RPMI7951 (cell line): ENCODE results near the gene MYL1. TPM values are rescaled to one million over a fixed set of nuclear protein-coding genes. Genes with fewer than 3 reads are reported as not detected.

ENCODE experiments used
- DNase-seq: peaks from one replicate; pipeline ENCODE4 v3.0.0-alpha.2; 2012; ENCODE audit warnings: low read depth
- total RNA-seq: library from RNA; depleted of rRNA; stranded (reverse); fragments of >200 nt; shearing (Covaris generic); gene quantifications from 2 replicates; pipeline ENCODE4 v1.2.3, GENCODE V29; 2014; rRNA removed

The MYL1 gene
- not detected in 2 replicates for total RNA-seq

DNA sequence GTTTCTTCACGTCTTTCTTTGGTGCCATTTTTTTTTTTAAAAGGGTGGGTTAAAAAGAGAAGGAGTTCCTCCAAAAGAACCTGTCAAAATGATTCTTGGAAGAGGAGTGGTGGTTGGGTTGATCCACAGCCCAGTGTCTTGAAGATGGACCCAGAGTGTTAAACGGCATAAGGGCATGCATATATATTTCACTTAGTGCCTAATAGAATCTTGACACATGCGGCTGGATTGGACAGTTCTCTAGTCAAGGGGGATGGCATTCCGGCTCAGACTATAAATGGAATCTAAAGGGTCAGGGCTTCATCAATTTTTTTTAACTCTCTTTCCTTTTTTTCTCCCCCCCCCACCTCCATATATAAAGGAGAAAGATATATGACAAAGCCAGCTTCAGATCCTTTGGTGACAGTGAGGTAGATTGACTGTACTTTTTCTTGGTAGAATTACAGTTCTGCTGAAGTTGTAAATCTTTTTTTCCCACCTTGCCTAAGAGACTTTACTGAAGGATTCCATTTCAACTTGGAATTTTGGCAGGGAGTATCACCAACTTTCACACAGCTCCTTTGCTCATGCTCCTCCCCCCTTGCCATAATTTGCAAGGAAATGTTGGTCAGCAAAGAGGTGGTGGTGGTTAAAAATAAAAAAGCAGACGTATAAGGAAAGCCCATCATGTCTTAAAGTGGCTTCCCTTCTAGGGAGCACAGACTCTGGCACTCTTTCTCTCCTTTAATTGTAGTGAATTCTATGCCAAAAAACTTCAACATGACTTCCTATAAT is at the start of gene MYL1:
MYL1 (minus strand) TSS at position 160 of the 774 bp plus-strand sequence; CDS start at position 28, 132 bp downstream.
- no peak for DNase-seq

DNA sequence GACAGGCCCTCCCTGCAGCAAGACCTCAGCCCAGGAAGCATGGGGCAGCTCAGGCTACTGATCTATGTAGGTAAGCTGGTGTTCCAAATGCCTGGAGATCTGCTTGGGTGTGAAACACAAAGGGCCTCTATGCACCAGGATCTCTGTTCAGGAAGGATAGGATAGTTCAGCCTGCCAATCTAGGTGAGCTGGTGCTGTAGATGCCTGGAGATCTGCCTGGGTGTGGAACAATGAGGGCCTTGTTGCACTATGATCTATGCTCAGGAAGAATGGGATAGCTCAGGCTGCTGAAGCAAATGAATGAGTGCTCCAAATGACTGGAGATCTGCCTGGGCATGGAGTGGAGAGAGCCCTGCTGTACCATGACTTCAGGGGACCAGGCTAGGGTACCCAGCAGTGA is 48.9 kb upstream of the MYL1 start:
- DNase-seq, result no peak

DNA sequence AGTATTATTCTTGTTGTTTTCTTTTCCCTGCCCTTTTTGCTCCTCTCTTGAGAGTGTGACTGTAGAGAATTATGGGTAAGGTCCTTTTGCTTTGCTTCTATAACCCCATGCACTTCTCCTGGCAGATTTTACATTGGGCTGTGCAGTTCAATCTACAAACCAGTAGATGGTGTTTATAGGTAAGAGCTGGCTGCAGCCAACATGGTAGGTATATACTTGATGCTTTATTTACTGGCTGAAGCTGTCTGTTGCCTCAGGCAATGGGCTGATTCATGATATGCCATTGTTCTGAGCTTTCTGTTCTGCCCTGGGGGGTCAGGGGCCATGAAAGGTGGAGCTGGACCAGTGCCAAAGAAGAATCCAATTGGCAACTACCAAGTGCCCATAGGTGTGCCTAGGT is 48.3 kb upstream of the MYL1 start:
- DNase-seq, result peak; percentile 2

DNA sequence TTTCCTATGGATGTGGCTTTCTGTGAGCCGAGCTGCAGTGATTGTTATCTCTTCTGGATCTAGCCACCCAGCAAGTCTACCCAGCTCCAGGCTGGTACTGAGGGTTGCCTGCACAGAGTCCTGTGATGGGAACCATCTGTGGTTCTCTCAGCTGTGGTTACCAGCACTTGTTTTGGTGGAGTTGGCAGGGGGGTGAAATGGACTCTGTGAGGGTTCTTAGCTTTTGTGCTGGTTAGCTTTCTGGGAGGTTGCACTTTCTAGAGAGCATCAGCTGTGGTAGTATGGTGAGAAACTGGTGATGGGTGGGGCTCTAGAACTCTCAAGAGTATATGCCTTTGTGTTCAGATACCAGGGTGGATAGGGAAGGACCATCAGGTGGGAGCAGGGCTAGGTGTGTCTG is 45.4 kb upstream of the MYL1 start:
- DNase-seq, result no peak

DNA sequence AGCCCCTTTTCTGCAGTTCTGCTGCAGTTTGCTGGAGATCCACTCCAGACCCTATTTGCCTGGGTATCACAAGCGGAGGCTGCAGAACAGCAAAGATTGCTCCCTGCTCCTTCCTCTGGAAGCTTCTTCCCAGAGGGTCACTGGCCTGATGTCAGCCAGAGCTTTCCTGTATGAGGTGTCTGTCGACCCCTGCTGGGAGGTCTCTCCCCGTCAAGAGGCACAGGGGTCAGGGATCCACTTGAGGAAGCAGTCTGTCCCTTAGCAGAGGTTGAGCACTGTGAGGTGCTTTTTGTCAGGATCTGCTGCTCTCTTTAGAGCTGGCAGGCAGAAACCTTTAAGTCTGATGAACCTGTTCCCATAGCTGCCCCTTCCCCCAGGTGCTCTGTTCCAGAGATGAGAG is 42.0 kb upstream of the MYL1 start:
- DNase-seq, result no peak

DNA sequence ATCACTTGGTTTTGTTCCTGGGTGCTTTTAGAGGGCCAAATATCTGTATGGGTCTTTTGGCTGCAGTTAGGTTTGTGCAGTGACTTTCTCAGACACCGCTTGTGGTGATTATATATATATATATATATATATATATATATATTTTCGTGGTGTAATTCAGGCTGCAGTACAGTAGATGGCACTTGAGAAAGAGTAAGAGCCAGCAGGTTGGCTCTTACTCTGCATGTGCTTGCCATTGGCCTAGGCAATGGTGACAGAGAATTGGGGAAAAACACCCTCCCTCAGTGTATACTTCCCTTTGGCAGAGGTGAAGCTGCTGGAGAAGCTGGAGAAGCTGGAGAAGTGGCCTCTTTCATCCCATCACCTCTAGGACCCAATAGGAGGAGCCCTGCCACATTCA is 22.2 kb upstream of the MYL1 start:
- no peak for DNase-seq

DNA sequence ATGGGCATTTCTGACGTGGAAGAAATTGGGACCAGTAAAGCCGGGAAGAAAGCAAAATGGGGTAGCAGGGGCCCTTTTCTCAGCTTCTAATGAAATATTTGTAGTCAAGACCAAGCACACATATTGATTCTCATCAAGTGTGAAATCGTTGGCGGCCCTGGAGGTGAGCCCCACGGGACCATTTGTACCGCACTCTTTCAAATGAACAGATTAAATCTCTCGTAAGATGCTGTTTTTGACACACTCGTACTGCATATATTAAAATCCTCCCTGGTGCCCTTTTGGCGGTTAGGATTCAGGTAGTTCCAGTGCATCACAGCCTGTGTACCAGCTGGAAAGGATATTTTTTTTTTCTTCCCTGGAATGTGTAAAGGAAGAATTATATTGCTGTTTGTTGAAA is 9.9 kb upstream of the MYL1 start:
- DNase-seq, result no peak

DNA sequence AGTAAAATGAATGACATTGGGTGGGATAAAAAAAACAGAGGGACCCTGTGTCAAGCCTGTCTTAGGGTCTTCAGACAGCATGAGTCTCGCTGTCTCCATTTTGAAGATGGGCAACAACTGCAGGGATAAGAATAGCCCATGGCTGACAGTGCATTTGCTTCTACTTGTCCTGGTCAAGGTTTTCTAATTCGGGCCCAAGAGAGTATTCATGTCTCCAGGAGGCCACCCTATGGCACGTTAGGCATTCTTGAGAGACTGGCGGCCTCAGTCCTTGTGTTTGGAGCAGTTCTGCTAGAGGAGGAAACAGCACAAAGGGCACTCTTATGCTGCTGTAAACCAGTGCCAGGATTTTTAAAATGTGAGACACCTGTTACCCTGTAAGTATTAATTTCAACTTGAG is 9.5 kb upstream of the MYL1 start:
- no peak for DNase-seq

DNA sequence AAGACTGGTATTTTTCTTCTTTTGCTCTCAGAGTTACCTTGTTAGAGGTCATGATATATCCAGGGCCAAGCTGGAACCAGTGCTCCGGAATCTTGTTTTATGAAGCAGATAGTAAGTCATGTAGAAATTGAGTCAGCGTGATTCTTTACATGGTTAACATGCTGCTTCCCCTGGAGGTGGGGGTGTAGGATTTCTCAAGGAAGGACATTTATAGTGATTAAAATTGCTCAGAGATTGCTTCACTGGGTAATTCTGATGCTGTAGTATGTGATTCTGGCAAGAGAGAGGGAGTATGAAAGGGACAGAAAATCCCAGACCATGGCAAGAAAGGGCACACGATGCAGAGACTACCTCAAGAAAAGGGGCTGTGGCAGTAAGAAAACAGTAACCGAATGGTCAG is 8.0 kb upstream of the MYL1 start:
- no peak for DNase-seq

DNA sequence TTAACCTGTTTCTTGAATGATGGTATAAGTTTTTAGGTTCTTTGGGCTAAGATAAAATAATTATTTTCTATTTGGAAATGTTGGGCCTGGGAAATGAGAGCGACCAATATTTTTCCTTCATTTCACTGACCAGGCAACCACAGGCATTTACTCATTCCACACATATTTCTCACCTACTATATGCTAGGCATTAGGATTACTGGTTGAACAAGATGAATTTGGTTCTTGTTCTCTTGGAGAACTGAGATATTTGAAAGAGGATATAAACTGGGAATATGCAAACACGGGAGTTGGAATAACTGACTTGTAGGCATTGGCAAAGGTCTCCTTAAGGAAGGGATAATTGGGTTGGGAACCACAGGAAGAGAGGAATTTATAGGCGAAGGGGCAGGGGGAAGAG is 3.9 kb upstream of the MYL1 start:
- DNase-seq, result no peak

DNA sequence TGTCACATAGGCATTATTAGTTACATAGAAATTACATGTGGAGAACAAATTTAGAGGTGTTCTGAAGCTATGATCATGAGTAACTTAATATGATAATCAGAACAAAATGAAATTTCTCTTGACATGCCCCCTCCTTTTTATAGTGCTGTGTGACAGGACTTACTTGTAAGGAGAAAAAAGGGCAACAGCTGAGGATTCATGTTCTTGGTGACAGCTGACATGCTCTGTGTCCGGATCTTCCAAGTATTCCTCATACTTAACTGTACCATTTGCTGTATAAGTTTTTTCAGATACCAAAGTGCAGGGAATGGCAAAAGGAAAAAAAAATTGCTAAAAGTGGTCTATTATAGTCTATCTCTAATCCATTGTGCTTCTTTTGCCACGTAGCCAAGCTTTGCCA is 3.5 kb upstream of the MYL1 start:
- DNase-seq, result no peak

DNA sequence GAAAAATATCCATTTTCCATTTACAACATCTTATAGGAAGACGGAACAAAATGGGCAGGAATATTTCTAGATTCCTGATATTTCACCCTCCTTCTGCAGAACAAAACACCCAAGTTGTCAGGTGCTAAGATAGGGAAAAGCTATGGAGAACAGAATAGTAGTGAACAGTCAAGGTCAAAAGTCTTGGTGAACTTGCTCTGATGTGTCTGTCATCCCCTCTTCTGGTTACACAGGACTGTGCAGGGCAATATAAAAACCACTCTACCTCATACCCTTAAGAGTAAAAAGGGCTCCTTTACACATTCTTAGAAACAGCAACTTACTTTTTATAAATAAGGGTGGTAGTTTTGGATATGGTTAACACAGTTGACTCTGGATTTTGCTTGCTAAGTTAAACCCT is 4.4 kb downstream of the MYL1 start:
- DNase-seq, result no peak

DNA sequence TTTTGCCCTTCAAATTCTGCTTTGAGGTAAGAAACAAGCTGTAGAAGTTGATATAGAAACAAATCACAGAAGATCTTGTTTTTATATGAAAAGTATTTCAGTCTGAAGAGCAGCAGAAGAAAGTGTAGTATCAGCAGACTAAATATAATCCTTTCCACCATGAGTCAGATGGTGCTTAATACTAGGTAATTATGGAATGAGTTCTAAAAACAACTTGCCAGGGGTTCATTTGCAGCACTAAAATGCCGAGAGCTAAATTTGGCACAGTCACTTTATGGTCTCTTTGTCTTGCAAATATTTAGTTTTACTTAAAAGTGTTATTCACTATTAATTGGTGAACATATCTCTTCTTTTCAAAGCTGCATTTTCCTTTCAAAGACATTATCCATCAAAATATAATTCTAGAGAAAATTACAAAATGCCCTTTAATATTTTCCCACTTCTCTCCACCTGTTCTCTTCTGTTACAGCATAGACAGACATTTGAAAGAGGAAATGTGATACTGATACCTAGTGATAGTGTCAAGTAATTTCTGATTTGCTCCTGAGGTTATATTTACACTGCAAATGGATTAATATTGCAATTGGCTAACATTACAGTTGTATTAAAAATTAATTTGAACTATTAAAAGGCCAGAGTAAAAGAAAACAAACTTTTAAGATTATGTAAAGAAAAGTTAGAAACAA is 5.3 kb downstream of the MYL1 start:
- DNase-seq, result no peak

DNA sequence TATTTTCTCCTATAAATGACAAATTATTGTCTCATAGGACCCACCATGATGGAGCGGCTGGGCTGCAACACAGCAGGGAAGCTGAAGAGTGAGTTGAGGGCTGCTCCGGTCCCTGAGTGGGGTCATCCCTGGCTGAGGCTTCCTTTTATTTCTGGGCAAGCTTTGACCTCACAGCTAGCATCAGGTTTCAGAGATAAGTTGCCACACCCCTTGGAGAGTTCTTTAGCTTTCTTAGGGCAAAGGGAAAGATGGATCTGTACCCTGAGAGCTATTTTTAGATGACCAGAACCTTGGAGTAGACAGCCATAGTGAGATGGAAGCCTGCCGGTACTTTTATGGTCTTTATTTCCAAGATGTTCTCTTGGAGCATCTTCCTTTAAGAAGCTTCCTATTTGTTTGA is 11.5 kb downstream of the MYL1 start:
- DNase-seq, result no peak

DNA sequence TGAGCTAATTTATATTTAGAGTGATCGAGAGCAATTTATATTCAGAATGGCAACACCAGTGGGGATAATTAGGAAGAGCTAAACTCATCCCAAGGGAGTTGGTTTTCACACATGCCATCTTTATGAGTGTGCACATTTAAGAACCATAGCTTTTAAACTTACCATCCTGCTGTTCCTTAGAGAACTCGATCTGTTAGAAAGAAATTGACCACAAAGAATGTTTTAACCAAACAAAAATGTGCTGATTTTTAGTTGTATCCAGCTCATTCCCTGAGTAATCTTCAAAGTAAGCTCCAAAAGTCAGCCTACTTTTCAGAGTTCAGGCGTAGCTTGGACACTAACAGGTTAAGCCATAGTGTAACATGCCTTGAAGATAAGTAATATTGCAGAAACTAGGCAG is 12.6 kb downstream of the MYL1 start:
- DNase-seq, result peak; percentile 1

DNA sequence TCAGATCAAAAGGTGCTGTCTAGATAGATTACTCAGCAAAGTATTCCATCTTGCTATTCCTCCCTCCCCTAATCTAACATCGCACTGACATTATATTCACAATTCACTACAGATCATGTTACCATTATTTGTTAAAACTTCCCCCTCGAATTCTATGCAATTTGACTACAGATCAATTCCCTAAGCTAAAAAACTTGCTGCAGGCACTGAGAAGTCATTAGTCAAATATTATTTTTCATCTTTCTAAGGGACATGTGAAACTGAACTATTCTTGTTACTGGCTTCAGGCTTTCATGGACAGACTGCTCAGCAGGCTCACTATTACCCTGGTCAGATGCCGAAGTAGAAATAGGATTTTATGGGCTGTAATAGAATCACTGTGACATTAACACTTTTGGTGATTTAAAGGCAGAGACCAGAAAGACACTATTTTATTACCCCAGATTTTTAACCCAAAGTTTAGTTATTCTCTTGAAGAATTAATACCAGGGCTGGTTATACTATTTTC is 15.1 kb downstream of the MYL1 start:
- no peak for DNase-seq

DNA sequence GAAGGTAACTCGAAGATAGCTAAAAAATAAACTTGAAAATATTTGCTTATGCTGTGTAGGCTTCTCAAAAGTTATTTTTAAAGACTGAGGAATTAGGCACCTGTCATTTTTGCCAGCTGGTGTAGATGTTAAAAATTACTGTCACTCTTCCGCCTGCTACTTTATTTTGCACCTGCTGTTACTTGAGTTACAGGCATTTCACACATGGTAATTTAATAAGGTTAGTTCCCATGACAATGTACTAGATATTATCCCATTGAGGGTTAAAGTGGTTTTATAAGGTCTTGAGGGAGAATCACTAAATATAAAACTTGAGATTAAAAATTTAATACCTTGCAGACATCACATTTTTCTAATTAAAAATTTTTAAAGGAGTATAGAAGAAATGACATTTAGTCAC is 26.6 kb downstream of the MYL1 start:
- DNase-seq, result no peak

DNA sequence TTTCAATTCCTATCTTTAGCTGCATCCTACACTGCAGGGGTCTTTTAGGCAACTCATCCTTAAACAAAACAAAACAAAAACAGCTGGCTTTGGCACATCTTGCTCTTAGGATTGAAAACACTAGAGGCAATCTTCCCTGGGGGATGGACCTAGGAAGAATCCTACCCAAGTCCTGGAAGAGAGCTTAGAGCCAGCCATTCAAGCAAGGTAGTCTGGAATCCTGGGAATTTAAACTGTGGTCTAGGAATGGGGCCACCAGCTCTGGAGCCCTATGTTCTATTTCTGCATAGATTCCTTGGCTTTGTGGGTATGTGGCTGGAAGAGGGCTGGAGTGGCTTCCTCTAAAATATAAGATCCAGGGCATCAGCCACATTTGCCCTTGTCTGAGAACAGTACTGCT is 27.7 kb downstream of the MYL1 start:
- DNase-seq, result no peak

DNA sequence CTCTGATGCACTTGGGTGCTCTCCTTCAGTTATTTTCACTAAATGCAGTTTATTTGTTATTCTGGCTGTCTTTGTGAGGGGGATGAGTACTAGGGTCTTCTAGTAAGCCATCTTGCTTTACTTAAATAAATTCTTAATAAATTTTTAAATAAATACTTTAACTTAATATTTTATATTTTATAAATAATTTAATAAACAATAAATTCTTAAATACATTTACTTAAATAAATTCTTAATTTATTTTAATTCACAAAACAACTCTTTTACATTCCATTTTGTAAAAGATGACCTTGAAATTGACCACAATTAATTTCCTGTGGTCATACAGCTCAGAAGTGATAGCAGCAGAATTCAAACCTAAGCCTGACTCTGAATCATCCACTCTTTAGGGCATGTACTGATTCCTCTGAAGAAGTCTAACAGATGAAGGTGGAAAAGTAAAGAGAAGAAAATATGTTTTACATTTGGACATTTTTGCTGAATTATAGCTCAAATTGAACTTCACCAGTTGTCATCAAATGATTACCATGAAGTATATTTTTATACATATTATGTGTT is 28.8 kb downstream of the MYL1 start:
- DNase-seq, result no peak

DNA sequence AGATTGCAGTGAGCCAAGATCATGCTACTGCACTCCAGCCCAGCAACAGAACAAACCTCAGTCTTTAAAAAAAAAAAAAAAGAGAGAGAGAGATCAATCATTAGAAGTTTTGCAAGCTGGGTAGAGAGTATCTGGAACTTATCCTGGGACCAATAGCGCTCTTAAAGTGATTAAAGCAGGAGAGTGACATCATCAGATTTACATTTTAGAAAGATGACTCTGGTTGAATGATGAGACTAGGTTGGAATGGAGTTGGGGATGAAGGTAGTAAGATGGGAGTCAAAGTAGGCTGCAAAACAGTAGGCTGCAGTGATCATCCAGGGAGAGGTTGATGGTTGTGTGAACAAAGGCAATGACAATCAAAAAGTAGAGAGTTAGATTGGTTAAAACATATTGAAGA is 37.8 kb downstream of the MYL1 start:
- no peak for DNase-seq

DNA sequence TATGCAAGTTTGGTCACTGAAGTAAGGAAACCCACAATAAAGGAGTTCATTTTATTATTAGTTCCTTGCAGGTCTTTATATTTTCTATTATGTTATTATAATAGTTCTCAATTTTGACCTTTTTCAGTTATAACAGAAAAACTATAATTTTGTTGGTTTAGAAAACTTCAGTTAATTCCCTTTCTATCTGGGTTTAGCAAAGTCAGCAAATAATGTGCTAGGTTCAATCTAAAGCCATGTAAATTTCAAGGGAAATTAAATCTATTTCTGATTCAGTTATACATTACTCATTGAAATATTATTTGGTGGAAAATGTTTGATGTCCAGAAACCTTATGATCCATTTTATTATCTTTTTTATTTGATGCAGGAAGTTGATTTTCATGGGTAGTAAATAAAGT is 43.7 kb downstream of the MYL1 start:
- DNase-seq, result no peak

DNA sequence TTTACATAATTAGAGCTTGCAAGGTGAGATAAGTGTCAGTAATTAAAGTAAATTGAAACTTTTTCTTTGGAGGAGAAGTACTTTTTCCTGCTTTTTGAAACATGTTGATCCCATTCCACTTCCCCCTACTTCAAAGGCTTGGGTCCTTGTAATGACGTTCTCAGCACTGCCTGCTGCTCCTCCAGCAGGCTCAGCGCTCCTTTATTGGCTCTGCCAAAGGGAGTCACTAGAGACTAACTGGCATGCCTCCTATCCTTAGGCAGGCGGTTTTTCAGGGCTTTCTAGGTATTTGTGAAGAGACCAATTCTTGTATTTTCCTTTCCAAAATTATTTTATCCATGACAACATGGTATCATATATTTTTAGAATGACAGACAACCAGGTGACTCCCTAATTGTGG is 45.8 kb downstream of the MYL1 start:
- DNase-seq, result no peak

DNA sequence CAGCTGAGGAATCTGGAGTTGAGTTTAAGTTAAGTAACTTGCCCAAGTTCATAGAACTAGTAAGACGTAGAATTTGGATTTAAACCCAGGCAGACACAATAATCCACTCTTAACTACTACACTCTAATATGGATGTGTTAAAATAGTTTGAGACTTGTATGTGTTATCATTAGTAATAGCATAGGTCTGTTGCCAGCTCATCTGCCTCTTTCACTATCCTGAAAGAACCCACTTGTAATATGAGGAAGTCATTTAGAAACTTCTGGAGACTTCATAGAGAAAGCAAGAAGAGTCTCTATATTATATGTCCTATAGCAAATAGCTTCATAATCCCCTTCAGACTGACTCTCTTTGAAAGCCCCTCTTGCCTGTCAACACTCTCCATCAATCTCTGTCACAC is 46.7 kb downstream of the MYL1 start:
- DNase-seq, result no peak
